ENCODE data around the gene PAH.
"Not testable (repeated sequence)": the region's sequence is repeated elsewhere in the genome, so short reads cannot be mapped to it uniquely, and the experiment has no call there.

PAH gene

DNA sequence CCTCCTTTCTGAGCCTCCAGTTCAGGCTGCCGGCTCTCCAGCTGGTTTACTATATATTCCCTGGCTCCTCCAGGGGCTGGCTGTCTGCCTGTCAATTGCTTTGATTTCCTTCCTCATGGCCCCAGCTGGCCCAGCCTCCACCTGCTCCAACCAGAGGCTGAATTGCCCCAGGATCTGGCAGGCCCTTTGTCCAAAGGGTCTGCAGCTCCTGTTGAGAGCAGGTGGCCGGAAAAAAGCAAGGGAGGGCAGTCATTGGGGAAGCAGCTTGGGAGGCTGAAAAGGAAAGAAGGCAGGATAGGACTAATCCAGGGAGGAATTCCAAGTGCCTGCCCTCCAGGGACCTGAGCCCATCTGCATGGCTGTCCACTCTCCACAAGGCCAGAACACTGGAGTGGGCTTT is 25.3 kb downstream of the PAH start:
- DNase-seq (ENCODE audit: low read depth), result no peak

DNA sequence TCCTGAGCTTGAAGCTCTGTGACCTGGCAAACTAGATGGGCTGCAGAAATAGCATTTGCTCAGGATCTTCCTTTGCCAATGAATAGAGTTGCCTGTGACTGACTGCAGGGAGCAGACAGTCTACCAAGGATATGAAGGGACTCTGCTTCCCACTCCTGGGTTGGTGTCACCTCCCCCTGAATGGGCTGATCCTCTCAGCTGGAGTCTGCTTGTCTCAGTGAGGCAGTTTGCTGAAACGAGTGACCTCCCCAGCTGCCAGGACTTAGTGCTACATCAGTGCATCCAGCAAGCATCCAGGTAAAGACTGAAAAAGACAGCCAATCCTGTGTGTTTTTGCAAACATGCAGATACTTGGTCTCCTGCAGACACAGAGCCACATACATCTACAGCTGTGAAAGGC is 28.5 kb downstream of the PAH start:
- no peak for DNase-seq (ENCODE audit: low read depth)

DNA sequence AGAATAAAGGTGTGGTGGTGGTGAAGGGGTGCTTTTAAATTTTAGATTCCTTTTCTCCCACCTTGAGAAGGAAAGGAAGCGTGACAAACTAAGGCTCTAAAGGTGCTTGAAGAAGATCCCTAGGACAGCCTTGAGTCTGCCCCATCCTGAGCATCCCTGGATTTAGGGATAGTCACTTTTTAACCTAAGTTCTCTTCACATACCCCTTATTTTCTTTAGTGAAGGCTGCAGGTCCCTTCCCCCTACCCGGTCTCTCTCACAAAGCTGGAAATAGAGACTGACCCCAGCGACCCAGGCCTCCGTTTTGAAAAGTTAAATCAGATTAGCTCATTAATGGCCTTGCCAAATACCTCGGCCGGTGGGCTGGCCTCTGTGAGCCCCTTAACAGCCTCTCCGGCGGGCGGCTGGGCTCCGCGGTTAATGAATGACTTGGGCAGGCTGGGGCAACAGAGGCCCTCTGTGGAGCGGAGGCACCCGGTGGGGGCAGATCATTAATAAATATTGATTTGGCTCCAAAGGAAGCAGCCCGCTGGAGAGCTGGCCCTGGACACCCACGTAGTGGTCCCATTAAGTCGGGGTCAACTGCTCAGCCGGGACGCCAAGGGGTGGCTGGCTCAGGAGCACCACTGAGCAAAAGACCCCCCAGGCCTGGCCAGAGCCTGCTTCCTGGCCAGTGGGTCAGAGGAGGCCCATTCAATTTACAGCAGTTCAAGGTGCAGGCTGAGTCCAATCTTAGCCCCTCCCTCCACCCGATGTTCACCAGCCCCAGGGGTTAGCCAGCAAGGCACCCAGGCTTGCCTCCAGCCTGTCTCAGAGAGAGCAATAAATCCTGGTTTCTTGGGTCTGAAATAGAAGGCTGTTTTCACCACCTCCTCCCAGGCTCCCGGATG is 31.8 kb downstream of the PAH start:
- DNase-seq (ENCODE audit: low read depth), result no peak

DNA sequence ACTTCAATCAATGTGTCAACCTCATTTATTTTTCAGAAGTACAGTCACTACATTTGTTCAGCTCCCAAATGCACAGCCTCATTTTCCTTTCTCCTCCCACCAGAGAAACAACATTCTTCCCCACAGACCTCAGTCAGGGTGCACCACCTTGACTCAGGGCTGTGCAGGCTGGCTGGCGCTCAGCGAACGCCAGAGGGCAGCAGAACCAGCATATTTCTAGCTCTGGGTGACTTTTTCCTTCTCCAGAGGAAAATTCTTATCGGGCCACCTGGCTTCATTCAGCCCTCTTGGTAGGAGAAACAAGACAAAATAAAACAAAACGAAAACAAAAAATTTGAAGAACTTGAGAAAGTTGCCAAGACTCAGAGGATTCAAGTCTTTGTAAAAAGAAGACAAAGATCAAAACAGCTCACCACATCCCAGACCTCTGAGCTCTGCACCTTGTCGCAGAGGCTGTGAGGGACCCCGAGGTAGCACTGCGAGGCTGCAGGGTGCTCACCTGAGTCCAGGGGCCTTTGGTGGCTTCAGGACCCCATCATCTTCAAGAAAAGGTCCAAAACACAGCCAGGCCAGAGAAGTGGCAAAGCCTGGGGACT is 33.7 kb downstream of the PAH start:
- DNase-seq (ENCODE audit: low read depth), result no peak

DNA sequence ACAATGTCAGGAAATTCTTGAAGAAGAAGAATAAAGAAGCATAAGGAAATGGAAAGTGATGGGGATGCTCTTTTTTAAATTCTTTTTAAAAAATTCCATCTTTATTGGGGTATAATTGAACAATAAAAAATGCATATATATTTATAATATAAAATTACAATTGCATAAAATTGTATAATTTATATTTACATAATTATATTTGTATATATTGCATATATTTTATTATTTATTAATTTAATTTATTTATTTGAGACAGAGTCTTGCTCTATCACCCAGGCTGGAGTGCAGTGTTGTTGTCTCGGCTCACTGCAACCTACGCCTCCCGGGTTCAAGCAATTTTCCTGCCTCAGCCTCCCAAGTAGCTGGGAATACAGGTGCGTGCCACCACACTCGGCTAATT is 36.3 kb downstream of the PAH start:
- DNase-seq (ENCODE audit: low read depth), result no peak

DNA sequence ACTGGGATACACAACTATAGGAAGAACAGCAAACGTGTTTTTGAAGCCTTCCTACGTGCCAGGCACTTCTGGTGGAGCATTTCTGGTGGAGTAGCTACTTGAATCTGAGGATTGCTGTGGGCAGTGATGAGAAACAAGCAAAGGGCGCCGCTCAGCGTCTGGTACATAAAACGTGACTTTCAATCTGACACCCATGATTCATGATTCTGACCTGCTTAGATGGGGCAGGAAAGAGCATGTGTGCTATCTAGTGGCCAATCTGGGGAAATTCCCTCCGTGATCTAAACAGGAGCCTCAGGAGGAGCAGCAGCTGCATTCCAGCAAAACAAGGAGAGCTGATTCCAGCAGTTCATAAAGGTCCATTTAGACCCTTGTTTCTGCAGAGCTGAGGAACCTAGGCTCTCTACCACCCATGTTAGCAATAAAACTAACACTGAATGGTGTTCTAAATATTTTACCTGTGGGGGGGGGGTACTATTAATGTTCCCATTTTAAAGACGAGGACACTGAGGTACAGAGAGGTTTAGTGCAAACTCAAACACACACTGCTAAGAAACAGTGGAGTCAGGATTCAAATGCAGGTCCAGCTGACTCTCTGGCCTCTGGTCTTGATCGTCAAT is 37.8 kb downstream of the PAH start:
- DNase-seq (ENCODE audit: low read depth), result no peak

DNA sequence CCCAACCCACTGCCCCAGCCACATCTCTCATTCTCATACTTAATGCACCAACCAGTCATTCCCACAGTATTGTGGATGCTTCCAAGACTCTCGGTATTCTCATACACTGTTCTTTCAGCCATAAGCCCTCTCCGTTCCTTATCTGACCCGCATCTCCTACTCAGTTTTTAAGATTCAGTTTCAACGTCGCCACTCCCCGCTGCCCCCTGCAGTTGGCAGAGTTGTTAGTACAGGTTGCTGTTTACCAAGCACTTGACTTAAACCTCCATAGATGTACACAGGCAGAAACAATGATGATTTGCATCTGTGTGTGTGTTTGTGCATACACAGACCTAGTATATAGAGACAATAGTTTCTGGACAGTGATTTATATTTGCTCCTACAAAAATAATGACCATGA is 40.2 kb downstream of the PAH start:
- DNase-seq (ENCODE audit: low read depth), result no peak

DNA sequence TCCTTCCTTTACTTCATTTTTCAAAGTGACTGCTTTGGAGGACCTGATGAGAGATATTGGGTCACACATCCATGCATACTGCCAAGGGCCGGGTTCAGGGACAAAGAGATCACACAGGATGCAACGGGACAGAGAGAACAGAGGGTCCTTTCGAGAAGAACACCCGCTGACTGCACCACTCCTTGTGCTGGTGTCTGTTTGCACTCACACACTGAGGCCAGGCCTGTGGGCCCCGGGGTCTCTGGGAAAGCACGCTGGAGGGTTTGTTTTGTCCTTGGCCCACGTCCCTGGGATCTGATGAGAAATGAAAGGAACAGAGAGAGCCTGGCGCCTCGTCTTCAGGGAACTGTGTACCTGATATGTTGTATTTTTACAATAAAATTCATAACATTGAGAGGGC is 42.2 kb downstream of the PAH start:
- DNase-seq (ENCODE audit: low read depth), result no peak

DNA sequence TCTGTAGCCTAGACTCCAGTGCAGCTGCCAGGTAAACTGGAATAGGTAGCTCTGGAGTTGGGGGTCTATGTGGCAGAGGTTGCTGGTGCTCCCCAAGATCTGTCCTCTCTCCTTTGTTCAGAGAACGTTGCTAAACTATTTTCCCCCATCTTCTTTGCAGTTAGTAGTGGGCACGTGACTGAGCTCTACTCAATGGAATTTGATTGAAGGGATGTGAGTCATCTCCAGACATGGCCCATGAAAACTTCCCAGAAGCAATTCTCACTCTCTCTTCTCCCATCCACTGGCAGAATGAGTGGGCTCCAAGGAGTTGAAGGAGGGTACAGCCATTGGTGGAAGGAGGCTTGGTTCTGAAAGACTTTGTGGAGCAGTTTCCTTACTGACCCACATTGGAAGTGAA is 44.0 kb downstream of the PAH start:
- no peak for DNase-seq (ENCODE audit: low read depth)

DNA sequence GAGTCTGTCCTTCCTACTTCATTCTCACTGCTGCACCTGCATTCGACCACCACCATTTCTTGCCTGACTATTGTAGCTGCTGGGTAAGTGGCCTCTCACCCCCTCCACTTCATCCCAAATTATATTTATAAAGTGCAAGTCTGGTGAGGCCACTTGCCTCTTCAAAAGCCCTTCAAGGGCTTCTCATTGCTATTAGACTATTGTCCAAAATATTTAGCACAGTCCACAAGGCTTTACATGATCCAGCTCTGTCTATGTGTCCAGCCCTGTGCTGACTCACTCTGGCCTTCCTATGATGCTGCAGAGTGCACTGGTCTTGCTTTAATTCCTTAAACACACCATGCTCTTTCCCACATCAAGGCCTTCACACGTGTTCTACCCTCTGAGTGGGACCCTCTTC is 46.0 kb downstream of the PAH start:
- no peak for DNase-seq (ENCODE audit: low read depth)

DNA sequence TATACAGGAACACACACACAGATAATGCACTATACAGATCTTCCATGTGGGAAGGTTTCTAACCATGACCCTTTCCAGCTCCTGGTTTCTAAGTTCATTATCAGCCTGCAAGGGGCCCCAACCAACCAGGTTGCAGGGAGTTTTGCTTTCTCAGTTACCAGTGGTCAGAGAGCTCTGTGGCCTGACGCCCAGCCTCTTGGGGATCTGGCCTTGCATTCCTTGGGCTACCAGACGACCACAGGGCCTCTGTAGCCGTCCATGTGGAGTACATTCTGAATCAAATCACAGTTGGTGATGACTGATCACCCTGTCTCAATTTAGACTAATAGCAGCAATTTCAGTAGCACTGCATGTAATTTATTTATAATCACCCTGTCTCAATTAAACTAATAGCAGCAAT is 47.5 kb downstream of the PAH start:
- DNase-seq (ENCODE audit: low read depth), result no peak

DNA sequence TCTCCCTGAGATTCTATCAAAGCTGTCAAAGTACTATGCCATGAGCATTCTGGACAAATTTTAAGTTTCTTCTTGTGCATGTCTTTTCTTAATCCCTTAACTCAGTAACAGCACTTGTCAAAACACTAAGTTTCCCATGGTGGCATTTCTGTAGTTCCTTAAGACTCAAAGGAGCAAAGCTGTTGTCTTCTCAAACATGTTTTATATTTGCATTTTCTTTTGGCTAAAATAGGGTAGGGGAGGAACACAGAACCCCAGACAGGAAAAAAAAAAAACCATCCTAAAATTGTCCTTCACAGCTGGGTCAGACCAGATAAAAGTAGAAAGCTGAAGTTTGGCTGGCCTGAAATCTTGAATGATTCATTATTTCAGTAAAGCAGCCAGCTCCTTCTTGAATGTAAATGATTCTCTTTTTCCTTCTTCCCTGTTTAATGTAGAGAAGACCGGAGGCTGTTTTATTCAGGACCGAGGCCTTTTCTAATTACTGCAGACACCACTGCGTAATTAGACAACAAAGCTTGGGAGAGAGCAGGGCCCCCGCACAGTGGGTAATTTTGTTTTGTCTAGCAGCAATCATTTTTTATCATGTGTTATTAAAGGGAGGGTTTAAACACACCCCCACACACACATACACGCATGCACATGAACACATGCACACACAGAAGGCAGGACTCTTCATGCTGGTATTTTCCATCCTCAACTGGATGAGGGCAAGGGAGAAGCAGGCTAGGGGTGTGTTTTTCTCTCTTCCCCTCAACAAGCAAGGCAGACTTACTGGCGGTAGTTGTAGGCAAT is 51.0 kb downstream of the PAH start:
- no peak for DNase-seq (ENCODE audit: low read depth)

DNA sequence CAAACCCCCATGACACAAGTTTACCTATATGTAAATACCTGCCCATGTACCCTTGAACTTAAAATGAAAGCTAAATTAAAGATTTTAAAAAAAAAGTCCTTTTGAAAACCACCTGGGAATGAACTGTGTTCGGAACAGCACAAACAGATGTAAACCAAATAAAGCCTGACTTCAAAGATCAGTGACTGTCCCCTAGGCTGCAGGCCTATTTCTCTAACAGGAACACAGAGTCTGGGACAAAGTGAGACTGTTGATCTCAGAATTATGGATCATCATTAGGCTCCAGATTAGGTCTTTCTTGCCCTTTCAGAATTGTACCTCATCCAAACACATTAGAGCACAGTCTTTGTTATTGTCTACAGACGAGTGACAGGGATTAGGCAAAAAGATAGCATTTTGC is 54.6 kb downstream of the PAH start:
- no peak for DNase-seq (ENCODE audit: low read depth)

DNA sequence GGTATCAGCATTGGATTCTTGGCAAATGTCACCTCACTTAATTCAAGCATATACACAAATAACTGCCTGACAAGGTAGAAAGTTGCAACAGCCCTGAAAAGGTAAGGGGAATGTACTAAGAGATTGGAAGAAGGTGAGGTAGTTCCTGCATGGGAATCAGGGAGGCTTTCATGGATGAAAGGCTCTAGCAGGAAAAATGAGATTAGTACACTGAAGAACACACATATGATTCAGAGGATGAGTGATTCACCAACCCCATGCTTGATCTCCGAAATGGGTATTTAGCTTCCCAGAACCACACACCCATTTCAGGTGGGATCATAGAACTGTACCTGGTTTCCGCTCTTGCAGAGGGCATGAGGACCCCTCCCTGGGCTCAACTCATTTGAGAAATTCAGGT is 65.8 kb downstream of the PAH start:
- DNase-seq (ENCODE audit: low read depth), result no peak

DNA sequence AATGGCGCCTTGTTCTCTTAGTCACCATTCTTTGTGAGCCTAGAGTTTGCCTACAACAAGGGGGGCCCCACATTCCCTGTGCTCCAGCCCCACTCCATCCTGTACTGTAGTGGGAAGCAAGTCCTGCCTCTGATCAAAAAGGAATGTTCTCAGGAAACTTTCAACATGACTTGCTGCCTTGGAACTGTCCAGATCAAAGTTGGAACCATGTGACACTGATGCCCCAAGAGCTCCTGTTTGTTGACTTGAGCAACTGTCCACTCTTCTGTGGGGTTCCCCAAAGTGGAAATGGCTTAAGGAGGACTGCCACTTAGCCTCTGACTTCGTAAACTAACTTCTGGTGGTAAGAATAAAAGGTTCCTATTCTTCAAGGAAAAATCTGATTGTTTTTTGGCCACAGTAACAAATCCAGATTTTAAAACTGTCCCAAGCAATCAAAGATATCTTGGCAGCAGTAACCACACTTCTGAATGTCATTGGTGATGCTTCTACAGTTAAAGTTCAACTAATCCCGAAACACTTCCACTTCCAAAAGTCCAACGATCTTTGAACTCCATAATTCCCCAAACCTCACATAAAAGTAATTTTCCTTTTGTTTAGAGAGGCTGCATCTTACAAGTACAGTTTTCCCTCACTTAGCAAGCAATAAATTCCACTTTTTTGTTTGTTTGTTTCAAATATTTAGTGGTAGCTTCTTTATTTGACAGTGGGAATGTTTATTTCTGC is 67.2 kb downstream of the PAH start:
- DNase-seq (ENCODE audit: low read depth), result no peak

DNA sequence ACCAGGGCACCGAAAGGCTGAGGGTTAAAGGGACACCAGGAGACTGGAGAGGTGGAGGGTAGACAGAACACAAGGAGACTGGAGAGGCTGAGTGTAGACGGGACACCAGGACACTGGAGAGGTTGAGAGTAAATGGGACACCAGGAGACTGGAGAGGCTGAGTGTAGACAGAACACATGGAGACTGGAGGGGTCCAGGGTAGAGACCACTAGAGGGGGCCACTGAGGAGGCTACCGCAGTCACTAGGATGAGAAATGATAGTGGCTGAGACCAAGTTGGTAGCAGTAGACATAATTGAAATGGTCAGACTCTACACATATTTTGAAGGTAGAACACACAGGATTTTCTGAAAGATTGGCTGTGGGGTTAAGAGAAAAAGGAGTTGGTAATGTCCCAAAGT is 68.2 kb downstream of the PAH start:
- DNase-seq (ENCODE audit: low read depth), result no peak

DNA sequence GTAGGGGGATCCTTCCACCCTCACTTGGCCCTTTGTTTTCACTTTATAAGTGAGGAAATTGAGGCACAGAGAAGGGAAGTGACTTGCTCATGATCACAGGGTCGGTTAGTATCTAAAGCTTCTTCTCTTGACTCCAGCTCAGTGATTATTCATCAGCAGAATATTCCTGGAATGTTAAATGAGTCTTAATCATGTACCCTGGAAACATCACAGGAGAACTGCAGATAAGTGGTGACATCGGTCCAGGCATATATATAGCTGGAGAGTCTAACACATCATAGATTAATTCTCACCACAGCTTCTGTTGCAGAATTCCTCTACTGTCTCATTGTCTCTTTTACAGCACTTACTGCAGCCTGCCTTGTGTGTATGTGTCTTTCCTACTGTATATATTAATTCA is 69.9 kb downstream of the PAH start:
- DNase-seq (ENCODE audit: low read depth), result no peak

DNA sequence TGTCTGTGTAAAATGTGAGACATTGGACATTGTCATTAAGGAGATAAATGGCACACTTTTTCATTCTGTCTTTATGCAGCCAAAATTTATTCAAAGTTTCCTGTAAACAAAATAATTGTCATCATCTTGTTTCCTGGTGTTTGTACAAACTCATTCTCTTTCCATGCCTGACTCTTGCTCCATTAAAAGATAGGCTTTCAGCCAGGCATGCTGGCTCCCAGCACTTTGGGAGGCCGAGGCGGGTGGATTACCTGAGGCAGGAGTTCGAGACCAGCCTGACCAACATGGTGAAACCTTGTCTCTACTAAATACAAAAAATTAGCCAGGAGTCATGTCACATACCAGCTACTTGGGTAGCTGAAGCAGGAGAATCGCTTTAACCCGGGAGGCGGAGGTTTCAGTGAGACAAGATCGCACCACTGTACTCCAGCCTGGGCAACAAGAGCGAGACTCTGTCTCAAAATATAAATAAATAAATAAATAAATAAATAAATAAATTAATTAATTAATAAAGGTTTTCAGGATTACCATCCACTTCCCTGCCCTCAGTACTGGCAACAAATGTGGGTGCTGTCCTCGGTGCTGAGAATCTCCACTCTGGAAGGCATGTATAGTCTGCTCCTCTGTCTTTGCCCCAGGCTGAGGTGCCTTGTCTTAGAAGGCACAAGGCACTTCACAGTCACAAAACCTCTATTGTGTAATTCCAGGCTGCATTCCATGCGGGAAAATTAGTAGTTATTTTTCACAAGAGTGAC is 83.2 kb downstream of the PAH start:
- DNase-seq (ENCODE audit: low read depth), result no peak

DNA sequence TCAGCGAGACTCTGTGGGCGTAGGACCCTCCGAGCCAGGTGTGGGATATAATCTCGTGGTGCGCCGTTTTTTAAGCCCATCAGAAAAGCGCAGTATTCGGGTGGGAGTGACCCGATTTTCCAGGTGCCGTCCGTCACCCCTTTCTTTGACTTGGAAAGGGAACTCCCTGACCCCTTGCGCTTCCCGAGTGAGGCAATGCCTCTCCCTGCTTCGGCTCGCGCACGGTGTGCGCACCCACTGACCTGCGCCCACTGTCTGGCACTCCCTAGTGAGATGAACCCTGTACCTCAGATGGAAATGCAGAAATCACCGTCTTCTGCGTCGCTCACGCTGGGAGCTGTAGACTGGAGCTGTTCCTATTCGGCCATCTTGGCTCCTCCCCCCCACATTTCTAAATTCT is 84.2 kb downstream of the PAH start:
- not testable (repeated sequence) for DNase-seq (ENCODE audit: low read depth)

DNA sequence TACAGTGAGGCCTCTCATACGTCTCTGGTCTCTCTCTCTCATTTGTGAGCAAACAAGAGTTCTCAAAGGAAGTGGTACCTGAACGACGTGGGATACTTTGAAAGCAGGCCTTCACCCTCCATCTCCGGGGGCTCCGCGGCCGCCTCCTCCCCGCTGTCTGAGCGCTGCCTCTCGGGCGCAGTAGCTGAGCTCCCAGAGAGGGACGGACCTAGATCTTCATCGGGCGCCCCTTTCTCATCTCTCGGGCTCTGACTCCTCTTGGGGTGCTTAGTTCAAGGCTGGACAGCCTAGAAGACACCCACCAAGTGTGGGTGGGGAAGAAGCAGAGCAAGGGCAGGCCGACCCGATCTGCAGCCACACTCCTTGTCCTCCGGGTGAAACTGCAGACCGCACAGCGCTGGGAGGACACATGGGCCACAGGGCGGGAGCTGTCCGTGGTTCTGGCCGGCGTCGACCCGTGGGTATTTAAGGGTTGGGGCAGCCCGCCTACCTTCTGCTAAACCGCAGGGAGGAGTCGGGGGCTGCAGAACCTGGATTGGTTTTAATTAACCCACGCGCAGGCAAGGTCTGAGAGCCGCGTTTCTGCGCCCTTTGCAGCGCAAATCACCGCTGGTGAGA is 92.7 kb downstream of the PAH start:
- no peak for DNase-seq (ENCODE audit: low read depth)

DNA sequence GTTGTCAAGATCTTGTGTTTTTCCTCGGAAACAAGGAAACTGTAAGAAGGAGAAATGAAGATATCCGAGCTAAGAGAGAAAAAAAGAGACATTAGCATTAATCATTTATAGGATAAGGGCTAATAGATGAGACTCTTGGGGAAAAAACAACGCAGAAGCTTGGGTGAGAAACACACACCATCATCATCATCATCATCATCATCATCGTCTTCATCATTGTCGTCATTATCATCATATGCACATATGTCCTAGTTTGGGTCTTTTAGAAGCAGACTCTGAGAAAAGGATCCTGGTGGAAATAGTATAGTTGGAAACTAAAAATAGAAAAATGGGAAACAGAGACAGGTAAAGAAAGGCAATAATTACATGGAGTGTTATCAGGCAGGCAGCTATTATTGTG is 95.9 kb downstream of the PAH start:
- DNase-seq (ENCODE audit: low read depth), result no peak

Measured in activated T-helper 9 cell treated with anti-CD3 and anti-CD28 coated beads, Interleukin-2, amount 50 U/mL, for 16 hours (primary cell).